AG10803 (cell line): ENCODE measurements around the gene BTF3.

Experiments
- DNase-seq: peaks from one replicate; pipeline ENCODE4 v3.0.0; 2010; ENCODE audit warnings: low read depth
- H3K4me3 ChIP-seq: 2 replicates; pipeline ENCODE4 v1.5.1; 2011; ENCODE audit warnings: mild to moderate bottlenecking, low read length, control low read depth
- TF ChIP-seq, protein P1 (sequence below): conservative IDR thresholded peaks from 2 replicates; pipeline ENCODE4 v1.5.1; 2011; ENCODE audit warnings: mild to moderate bottlenecking, low read length, control low read depth, inconsistent platforms

Gene BTF3

GRCh38 chr5:73513996-73514395 is 15.8 kb downstream of the BTF3 start:
- no peak overlapping the region for H3K4me3 ChIP-seq
- TF ChIP-seq, protein P1, sequence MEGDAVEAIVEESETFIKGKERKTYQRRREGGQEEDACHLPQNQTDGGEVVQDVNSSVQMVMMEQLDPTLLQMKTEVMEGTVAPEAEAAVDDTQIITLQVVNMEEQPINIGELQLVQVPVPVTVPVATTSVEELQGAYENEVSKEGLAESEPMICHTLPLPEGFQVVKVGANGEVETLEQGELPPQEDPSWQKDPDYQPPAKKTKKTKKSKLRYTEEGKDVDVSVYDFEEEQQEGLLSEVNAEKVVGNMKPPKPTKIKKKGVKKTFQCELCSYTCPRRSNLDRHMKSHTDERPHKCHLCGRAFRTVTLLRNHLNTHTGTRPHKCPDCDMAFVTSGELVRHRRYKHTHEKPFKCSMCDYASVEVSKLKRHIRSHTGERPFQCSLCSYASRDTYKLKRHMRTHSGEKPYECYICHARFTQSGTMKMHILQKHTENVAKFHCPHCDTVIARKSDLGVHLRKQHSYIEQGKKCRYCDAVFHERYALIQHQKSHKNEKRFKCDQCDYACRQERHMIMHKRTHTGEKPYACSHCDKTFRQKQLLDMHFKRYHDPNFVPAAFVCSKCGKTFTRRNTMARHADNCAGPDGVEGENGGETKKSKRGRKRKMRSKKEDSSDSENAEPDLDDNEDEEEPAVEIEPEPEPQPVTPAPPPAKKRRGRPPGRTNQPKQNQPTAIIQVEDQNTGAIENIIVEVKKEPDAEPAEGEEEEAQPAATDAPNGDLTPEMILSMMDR, result no peak
- DNase-seq, result no peak

GRCh38 chr5:73514418-73514817 is 16.2 kb downstream of the BTF3 start:
- no peak for DNase-seq
- H3K4me3 ChIP-seq, result no peak overlapping the region
- TF ChIP-seq, protein P1, result no peak

DNA sequence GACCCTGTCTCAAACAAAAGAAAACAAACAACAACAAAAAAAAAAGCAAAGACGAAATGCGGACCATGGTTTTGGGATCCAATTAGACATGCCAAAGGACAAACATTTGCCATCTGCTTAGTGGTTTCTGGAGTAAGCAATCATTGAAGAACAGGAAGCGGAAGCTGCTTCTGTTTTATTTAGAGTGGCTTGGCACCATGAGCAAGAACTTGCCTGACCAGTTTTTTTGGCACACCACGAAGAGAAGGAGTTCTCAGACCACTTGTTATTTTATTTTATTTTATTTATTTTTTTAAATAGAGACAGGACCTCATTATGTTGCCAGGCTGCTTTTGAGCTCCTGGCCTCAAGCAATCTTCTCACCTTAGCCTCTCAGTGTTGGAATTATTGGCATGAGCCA is 17.0 kb downstream of the BTF3 start:
- no peak for DNase-seq
- no peak overlapping the region for H3K4me3 ChIP-seq
- TF ChIP-seq, protein P1, result no peak

- no peak overlapping the region for H3K4me3 ChIP-seq
- TF ChIP-seq, protein P1, result peak; percentile 85
- DNase-seq, result peak; percentile 79
Measured at GRCh38 chr5:73519531-73520283, 21.5 kb downstream of the BTF3 start.

GRCh38 chr5:73522989-73523388 is 24.7 kb downstream of the BTF3 start:
- DNase-seq, result no peak
- no peak overlapping the region for H3K4me3 ChIP-seq
- TF ChIP-seq, protein P1, result no peak

DNA sequence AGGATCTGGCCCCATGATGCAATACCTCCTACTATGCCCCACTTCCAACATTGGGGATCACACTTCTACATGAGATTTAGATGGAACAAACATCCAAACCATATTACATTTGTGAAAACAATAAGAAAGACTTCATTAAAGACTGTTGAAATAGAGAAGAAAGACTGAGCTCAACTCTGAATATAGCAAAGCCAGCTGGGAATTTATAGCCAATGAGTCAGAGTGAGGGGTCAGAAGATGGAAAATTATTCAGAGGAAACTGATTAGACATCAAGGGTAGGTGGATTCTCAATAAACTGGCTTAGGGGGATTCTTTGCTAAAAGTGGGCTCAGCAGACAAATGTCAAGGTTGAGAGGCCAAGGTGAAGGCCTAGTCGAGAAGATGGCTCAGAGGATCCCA is 25.6 kb downstream of the BTF3 start:
- no peak overlapping the region for H3K4me3 ChIP-seq
- TF ChIP-seq, protein P1, result no peak
- no peak for DNase-seq

- TF ChIP-seq, protein P1, result no peak
- DNase-seq, result no peak
- no peak overlapping the region for H3K4me3 ChIP-seq
Measured at GRCh38 chr5:73525606-73526203, 27.5 kb downstream of the BTF3 start.
